HepG2 (cell line): Measurements from ENCODE around the gene SYT7. TPM values are rescaled to one million over a fixed set of nuclear protein-coding genes. Genes with fewer than 3 reads are reported as not detected.

Experiments used
- EHMT2 ChIP-seq: fragments of 200-600 bp; sonication (generic); IDR thresholded peaks from 2 replicates; pipeline ENCODE4 v1.7.0; 2017; ENCODE audit warnings: antibody characterized with exemption, low read depth, low read length, borderline replicate concordance
- HIC2 ChIP-seq: sonication (generic); formaldehyde crosslinking; IDR thresholded peaks from 2 replicates; pipeline ENCODE4 v1.9.0; 2022; ENCODE audit warnings: low read depth, missing genetic modification reagents
- HOXA3 ChIP-seq: sonication (generic); formaldehyde crosslinking; IDR thresholded peaks from 2 replicates; pipeline ENCODE4 v1.5.0; 2020; ENCODE audit warnings: missing genetic modification reagents
- IKZF5 ChIP-seq: IDR thresholded peaks from 2 replicates; pipeline ENCODE4 v1.6.1; 2018; ENCODE audit warnings: missing genetic modification reagents, mild to moderate bottlenecking, missing compliant biosample characterization
- RERE ChIP-seq: IDR thresholded peaks from 2 replicates; pipeline ENCODE4 v1.6.1; 2016; ENCODE audit warnings: low read depth, missing genetic modification reagents, missing compliant biosample characterization
- TRAFD1 ChIP-seq: sonication (generic); formaldehyde crosslinking; IDR thresholded peaks from 2 replicates; pipeline ENCODE4 v1.5.1; 2020; ENCODE audit warnings: missing genetic modification reagents, mild to moderate bottlenecking, borderline replicate concordance
- ZNF484 ChIP-seq: sonication (generic); formaldehyde crosslinking; IDR thresholded peaks from 2 replicates; pipeline ENCODE4 v1.5.1; 2020; ENCODE audit warnings: mild to moderate bottlenecking, low read depth, missing genetic modification reagents, borderline replicate concordance
- polyA plus RNA-seq, 8 experiments: library from polyadenylated mRNA; depleted of rRNA in 3 of 8; stranded (reverse) in 7 of 8; unstranded in 1 of 8; fragments of >200 nt; fragmentation: Illumina TruSeq in 4 of 8; extraction: Trizol in 4 of 8; gene quantifications; 2 replicates each; pipeline versions ENCODE4 v1.2.1 to v1.2.3, GENCODE V29; 2011 to 2016; ENCODE audit warnings: low read depth in 4 of 8, missing spikeins in 1 of 8, mixed read lengths in 1 of 8; ENCODE audit not compliant: insufficient read depth in 1 of 8
- total RNA-seq, 5 experiments: library from RNA; depleted of rRNA; stranded (reverse); fragments of >200 nt; fragmentation: Illumina TruSeq; extraction: Trizol; gene quantifications; 2 replicates each; pipeline ENCODE4 v1.2.3, GENCODE V29; 2016; ENCODE audit warnings: low read depth in 1 of 5

Gene SYT7
- total and polyA plus RNA-seq, 2 of the 13 experiments (the other 11 are each of a cell fraction or from before 2014, with no cell fraction given): 1.4 to 4.4 TPM

- TF ChIP-seq HIC2 (CRISPR knock-in tag) (no peak), RERE (CRISPR knock-in tag) (no peak), EHMT2 (no peak), IKZF5 (CRISPR knock-in tag) (no peak), ZNF484 (CRISPR knock-in tag) (no peak), HOXA3 (CRISPR knock-in tag) (no peak), TRAFD1 (no peak)
Measured at GRCh38 chr11:61546663-61547062, 34.2 kb downstream of the SYT7 start (continued).
